ENCODE measurements around the gene ZNF569.
A peak's percentile ranks its signal among the peaks of the same experiment; 100 is the strongest.
"Not testable (repeated sequence)": the region's sequence is repeated elsewhere in the genome, so short reads cannot be mapped to it uniquely, and the experiment has no call there.

The ZNF569 gene

DNA sequence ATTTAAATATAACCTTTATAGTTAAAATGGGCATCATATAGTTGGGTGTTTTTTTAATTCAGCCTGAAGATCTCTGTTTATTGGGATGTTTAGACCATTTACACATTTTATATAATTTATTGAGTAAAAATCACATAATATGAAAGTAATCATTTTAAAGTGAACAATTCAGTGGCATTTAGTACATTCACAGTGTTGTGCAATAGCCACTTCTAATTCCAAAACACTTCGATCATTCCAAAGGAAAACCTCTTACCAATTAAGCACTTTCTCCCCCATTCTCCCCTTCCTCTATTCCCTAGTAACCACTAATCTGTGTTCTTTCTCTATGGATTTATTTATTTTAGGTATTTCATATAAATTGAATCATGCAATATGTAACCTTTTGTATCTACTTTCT, 66.2 kb downstream of the ZNF569 start:
- ATAC-seq (ENCODE audit: insufficient read depth, low read depth) (no peak), DNase-seq (no peak)
- no peak overlapping the region for H3K9ac ChIP-seq (ENCODE audit: low read depth, low read length)
- no peak overlapping the region for H3K4me2 ChIP-seq (ENCODE audit: insufficient read depth, low read length)
- H2AFZ ChIP-seq (ENCODE audit: low read depth, low read length), result no peak overlapping the region
- H3K9me3 ChIP-seq (ENCODE audit: insufficient read depth, low read length, severe bottlenecking), result peaks cover 19% of the 10 kb centered on the region
- TF ChIP-seq, protein P1, sequence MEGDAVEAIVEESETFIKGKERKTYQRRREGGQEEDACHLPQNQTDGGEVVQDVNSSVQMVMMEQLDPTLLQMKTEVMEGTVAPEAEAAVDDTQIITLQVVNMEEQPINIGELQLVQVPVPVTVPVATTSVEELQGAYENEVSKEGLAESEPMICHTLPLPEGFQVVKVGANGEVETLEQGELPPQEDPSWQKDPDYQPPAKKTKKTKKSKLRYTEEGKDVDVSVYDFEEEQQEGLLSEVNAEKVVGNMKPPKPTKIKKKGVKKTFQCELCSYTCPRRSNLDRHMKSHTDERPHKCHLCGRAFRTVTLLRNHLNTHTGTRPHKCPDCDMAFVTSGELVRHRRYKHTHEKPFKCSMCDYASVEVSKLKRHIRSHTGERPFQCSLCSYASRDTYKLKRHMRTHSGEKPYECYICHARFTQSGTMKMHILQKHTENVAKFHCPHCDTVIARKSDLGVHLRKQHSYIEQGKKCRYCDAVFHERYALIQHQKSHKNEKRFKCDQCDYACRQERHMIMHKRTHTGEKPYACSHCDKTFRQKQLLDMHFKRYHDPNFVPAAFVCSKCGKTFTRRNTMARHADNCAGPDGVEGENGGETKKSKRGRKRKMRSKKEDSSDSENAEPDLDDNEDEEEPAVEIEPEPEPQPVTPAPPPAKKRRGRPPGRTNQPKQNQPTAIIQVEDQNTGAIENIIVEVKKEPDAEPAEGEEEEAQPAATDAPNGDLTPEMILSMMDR (IDR thresholded peaks at IDR 0.05; ENCODE audit: borderline replicate concordance, extremely low read depth, low read length, poor library complexity, severe bottlenecking), result no peak
- no peak for TF ChIP-seq EZH2 (IDR thresholded peaks at IDR 0.05; ENCODE audit: borderline replicate concordance, low read depth, low read length, severe bottlenecking)
- H3K79me2 ChIP-seq (ENCODE audit: insufficient read depth, low read length), result no peaks in the 10 kb centered on the region
- H3K4me3 ChIP-seq (ENCODE audit: low read depth in 1 of 2, low read length in 2 of 2), result no peak overlapping the region
- no peaks in the 10 kb centered on the region for H3K27me3 ChIP-seq (ENCODE audit: insufficient read depth, low read length, poor library complexity)
- no peaks in the 10 kb centered on the region for H3K4me1 ChIP-seq (ENCODE audit: insufficient read depth, low read length)
- no peaks in the 10 kb centered on the region for H3K36me3 ChIP-seq (ENCODE audit: insufficient read depth, low read length)
- H4K20me1 ChIP-seq (ENCODE audit: insufficient read depth, low read length), result no peaks in the 10 kb centered on the region
- H3K27ac ChIP-seq (ENCODE audit: low read length), result no peak overlapping the region

DNA sequence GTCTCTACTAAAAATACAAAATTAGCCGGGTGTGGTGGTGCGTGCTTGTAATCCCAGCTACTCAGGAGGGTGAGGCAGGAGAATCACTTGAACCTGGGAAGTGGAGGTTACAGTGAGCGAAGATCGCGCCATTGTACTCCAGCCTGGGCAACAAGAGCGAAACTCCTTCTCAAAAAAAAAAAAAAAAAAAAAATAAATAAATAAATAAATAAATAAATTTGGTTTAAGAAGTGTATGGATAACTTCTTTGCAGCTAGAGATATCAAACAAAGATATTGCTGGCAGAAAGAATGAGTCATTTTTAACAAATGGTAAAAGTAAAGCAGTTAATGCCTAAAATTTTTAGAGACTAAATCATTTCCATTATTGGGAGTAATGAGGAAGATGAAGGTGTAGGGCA, 75.8 kb downstream of the ZNF569 start:
- ATAC-seq (ENCODE audit: insufficient read depth, low read depth); H3K79me2 ChIP-seq (ENCODE audit: insufficient read depth, low read length): not testable (repeated sequence)
- peaks cover 45% of the 10 kb centered on the region for H3K9me3 ChIP-seq (ENCODE audit: insufficient read depth, low read length, severe bottlenecking)

DNA sequence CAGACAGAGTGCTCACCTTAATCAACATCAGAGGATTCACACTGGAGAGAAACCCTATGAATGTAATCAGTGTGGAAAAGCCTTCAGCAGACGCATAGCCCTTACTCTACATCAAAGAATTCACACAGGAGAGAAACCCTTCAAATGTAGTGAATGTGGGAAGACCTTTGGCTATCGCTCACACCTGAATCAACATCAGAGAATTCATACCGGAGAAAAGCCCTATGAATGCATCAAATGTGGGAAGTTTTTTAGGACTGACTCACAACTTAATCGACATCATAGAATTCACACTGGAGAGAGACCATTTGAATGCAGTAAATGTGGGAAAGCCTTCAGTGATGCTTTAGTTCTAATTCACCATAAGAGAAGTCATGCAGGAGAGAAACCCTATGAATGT, 78.0 kb downstream of the ZNF569 start:
- no peak for ATAC-seq (ENCODE audit: insufficient read depth, low read depth)
- no peak overlapping the region for H3K4me3 ChIP-seq (ENCODE audit: low read depth in 1 of 2, low read length in 2 of 2)
- peaks cover 60% of the 10 kb centered on the region for H3K9me3 ChIP-seq (ENCODE audit: insufficient read depth, low read length, severe bottlenecking)

More for the DNA sequence above, 75.8 kb downstream of the ZNF569 start:
- not testable (repeated sequence) for H3K4me2 ChIP-seq (ENCODE audit: insufficient read depth, low read length); H3K27me3 ChIP-seq (ENCODE audit: insufficient read depth, low read length, poor library complexity); H3K9ac ChIP-seq (ENCODE audit: low read depth, low read length); H3K27ac ChIP-seq (ENCODE audit: low read length); H3K4me3 ChIP-seq (ENCODE audit: low read depth in 1 of 2, low read length in 2 of 2); H4K20me1 ChIP-seq (ENCODE audit: insufficient read depth, low read length); DNase-seq; H2AFZ ChIP-seq (ENCODE audit: low read depth, low read length); H3K4me1 ChIP-seq (ENCODE audit: insufficient read depth, low read length)
- peaks cover 30% of the 10 kb centered on the region for H3K36me3 ChIP-seq (ENCODE audit: insufficient read depth, low read length)

DNA sequence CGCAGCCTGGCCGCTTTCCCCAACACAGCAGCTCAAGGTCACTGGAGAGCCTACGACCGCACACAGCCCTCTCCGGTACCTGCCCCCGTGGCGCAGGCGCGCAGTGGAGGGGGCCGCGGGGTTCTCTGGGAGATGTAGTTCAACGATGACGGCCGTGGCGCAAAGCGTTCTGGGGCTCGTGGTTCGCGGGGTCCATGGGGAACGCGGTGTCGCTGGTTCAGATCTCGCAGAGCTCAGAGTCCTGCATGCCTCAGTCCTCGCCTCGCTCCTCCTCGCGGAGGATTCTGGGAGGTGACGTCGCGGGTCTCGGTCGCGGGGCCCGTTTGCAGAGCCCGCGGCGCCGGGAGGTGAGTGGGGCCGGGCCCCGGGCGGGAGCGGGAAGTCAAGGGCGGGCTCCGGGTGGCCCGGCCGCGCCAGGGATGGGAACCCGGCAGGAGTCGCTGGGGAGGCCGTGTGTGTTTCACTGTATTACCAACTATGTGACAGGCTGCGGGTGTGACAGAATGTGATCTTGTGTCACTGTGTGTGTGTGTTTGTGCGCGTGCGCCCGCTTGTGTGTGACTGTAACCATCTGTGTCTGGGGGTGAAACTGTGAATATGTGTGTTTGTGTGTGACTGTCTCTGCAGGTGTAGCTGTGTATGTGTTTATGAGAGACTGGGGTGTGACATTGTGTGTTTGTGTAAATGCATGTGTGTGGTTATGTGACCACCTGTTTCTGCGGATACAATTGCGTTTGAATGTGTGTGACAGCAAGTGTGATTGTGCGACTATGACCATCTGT, 96.2 kb downstream of the ZNF569 start, which contains the start of gene ZNF527:
TSS of gene ZNF527 (plus strand) at position 220 of the 782 bp plus-strand sequence. CDS start 3,100 bp downstream, outside the sequence.
- Histone ChIP-seq H3K4me3 (ENCODE audit: low read depth in 1 of 2, low read length in 2 of 2) (peak within 1 kb of the TSS; percentile 35 to 81; a peak in 3 of 4 replicates), H4K20me1 (ENCODE audit: insufficient read depth, low read length) (no peaks in the 10 kb centered on the region), H2AFZ (ENCODE audit: low read depth, low read length) (peak within 1 kb of the TSS; percentile 94), H3K4me2 (ENCODE audit: insufficient read depth, low read length) (peak within 1 kb of the TSS; percentile 69), H3K79me2 (ENCODE audit: insufficient read depth, low read length) (peaks cover 25% of the 10 kb centered on the region), H3K27ac (ENCODE audit: low read length) (peak within 1 kb of the TSS; percentile 79), H3K4me1 (ENCODE audit: insufficient read depth, low read length) (peaks cover 29% of the 10 kb centered on the region), H3K36me3 (ENCODE audit: insufficient read depth, low read length) (peaks cover 32% of the 10 kb centered on the region), H3K9ac (ENCODE audit: low read depth, low read length) (peak within 1 kb of the TSS; percentile 64), H3K9me3 (ENCODE audit: insufficient read depth, low read length, severe bottlenecking) (peaks cover 15% of the 10 kb centered on the region), H3K27me3 (ENCODE audit: insufficient read depth, low read length, poor library complexity) (no peaks in the 10 kb centered on the region)
- DNase-seq, result peak; percentile 98
- ATAC-seq (ENCODE audit: insufficient read depth, low read depth), result peak; percentile 97
- TF ChIP-seq, protein P1 (IDR thresholded peaks at IDR 0.05; ENCODE audit: borderline replicate concordance, extremely low read depth, low read length, poor library complexity, severe bottlenecking), result peak; percentile 29
- TF ChIP-seq EZH2 (IDR thresholded peaks at IDR 0.05; ENCODE audit: borderline replicate concordance, low read depth, low read length, severe bottlenecking), result no peak

More for the DNA sequence above, 78.0 kb downstream of the ZNF569 start:
- DNase-seq, result no peak
- Histone ChIP-seq H2AFZ (ENCODE audit: low read depth, low read length) (no peak overlapping the region), H3K27me3 (ENCODE audit: insufficient read depth, low read length, poor library complexity) (no peaks in the 10 kb centered on the region), H3K36me3 (ENCODE audit: insufficient read depth, low read length) (peaks cover 50% of the 10 kb centered on the region), H4K20me1 (ENCODE audit: insufficient read depth, low read length) (no peaks in the 10 kb centered on the region), H3K4me2 (ENCODE audit: insufficient read depth, low read length) (no peak overlapping the region), H3K4me1 (ENCODE audit: insufficient read depth, low read length) (no peaks in the 10 kb centered on the region), H3K79me2 (ENCODE audit: insufficient read depth, low read length) (no peaks in the 10 kb centered on the region), H3K9ac (ENCODE audit: low read depth, low read length) (no peak overlapping the region), H3K27ac (ENCODE audit: low read length) (no peak overlapping the region)
- TF ChIP-seq EZH2 (IDR thresholded peaks at IDR 0.05; ENCODE audit: borderline replicate concordance, low read depth, low read length, severe bottlenecking), result no peak
- TF ChIP-seq, protein P1 (IDR thresholded peaks at IDR 0.05; ENCODE audit: borderline replicate concordance, extremely low read depth, low read length, poor library complexity, severe bottlenecking), result no peak

DNA sequence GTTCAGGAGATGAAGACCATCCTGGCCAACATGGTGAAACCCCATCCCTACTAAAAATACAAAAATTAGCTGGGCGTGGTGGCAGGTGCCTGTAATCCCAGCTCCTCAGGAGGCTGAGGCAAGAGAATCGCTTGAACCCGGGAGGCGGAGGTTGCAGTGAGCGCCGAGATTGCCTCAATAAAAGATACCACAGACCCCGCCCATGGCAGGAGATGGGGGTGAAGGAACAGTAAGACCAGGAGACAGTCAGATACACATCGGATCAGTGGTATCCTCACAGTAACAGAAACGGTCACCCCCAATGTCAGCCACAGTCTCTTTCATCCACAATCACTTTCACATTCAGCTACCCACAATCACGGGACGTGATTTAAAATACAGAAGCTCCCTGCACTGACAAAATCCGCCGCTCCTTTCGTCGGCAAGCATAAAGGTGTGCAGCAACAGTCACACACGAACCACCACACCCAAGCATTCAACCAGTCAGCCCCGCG, 96.8 kb downstream of the ZNF569 start:
- H3K27ac ChIP-seq (ENCODE audit: low read length), result peak overlapping the region; percentile 71
- peak overlapping the region; percentile 35 to 81; a peak in 3 of 4 replicates for H3K4me3 ChIP-seq (ENCODE audit: low read depth in 1 of 2, low read length in 2 of 2)
- not testable (repeated sequence) for H4K20me1 ChIP-seq (ENCODE audit: insufficient read depth, low read length); H3K27me3 ChIP-seq (ENCODE audit: insufficient read depth, low read length, poor library complexity)
- H3K9me3 ChIP-seq (ENCODE audit: insufficient read depth, low read length, severe bottlenecking), result peaks cover 16% of the 10 kb centered on the region
- peak; percentile 63 for DNase-seq
- H3K4me1 ChIP-seq (ENCODE audit: insufficient read depth, low read length), result peaks cover 29% of the 10 kb centered on the region
- H3K79me2 ChIP-seq (ENCODE audit: insufficient read depth, low read length), result peaks cover 25% of the 10 kb centered on the region
- ATAC-seq (ENCODE audit: insufficient read depth, low read depth), result peak; percentile 39
- peak overlapping the region; percentile 64 for H3K9ac ChIP-seq (ENCODE audit: low read depth, low read length)
- peaks cover 26% of the 10 kb centered on the region for H3K36me3 ChIP-seq (ENCODE audit: insufficient read depth, low read length)
- H3K4me2 ChIP-seq (ENCODE audit: insufficient read depth, low read length), result peak overlapping the region; percentile 69
- H2AFZ ChIP-seq (ENCODE audit: low read depth, low read length), result peak overlapping the region; percentile 86
